ENCODE data around the gene PDZRN4. TPM values are rescaled to one million over a fixed set of nuclear protein-coding genes. Genes with fewer than 3 reads are reported as not detected.

PDZRN4 gene
- total RNA-seq, 1 donor from 2014 or later = not detected

GRCh38 chr12:41442896-41443295, 254.8 kb downstream of the PDZRN4 start:
- no peak overlapping the region for H3K27ac Mint-ChIP-seq
- intact Hi-C loops (cut with micrococcal nuclease) = no loop called here

GRCh38 chr12:41443690-41444089, 255.6 kb downstream of the PDZRN4 start:
- Mint-ChIP-seq H3K4me3 (no peak overlapping the region), H3K36me3 (ENCODE audit: low read depth) (no peaks in the 10 kb centered on the region), H3K4me1 (no peaks in the 10 kb centered on the region), H3K9me3 (no peaks in the 10 kb centered on the region), H3K27me3 (no peaks in the 10 kb centered on the region), H3K27ac (no peak overlapping the region)
- DNase-seq = no peak
- intact Hi-C loops (cut with micrococcal nuclease) = no loop called here

More at GRCh38 chr12:41442896-41443295, 254.8 kb downstream of the PDZRN4 start:
- Mint-ChIP-seq H3K27me3 (no peaks in the 10 kb centered on the region), H3K9me3 (no peaks in the 10 kb centered on the region), H3K4me1 (no peaks in the 10 kb centered on the region), H3K4me3 (no peak overlapping the region), H3K36me3 (ENCODE audit: low read depth) (no peaks in the 10 kb centered on the region)
- no peak for DNase-seq

GRCh38 chr12:41452838-41453407, 264.8 kb downstream of the PDZRN4 start:
- Mint-ChIP-seq H3K4me3 (no peak overlapping the region), H3K36me3 (ENCODE audit: low read depth) (no peaks in the 10 kb centered on the region), H3K27ac (no peak overlapping the region), H3K27me3 (no peaks in the 10 kb centered on the region), H3K9me3 (no peaks in the 10 kb centered on the region), H3K4me1 (no peaks in the 10 kb centered on the region)
- no peak for DNase-seq
- intact Hi-C loops (cut with micrococcal nuclease) = no loop called here

- intact Hi-C loops (cut with micrococcal nuclease) = no loop called here
- H3K4me3 Mint-ChIP-seq = no peak overlapping the region
- H3K36me3 Mint-ChIP-seq (ENCODE audit: low read depth) = no peaks in the 10 kb centered on the region
- H3K9me3 Mint-ChIP-seq = no peaks in the 10 kb centered on the region
- H3K27me3 Mint-ChIP-seq = no peaks in the 10 kb centered on the region
- DNase-seq = no peak
- H3K4me1 Mint-ChIP-seq = no peaks in the 10 kb centered on the region
- H3K27ac Mint-ChIP-seq = no peak overlapping the region
These were observed 265.3 kb downstream of the PDZRN4 start for GRCh38 chr12:41453409-41453808.

GRCh38 chr12:41459111-41459905, 271.2 kb downstream of the PDZRN4 start:
- no peak for DNase-seq
- no peak overlapping the region for H3K4me3 Mint-ChIP-seq
- no peak overlapping the region for H3K27ac Mint-ChIP-seq
- H3K9me3 Mint-ChIP-seq = no peaks in the 10 kb centered on the region
- intact Hi-C loops (cut with micrococcal nuclease) = no loop called here
- H3K27me3 Mint-ChIP-seq = no peaks in the 10 kb centered on the region
- no peaks in the 10 kb centered on the region for H3K36me3 Mint-ChIP-seq (ENCODE audit: low read depth)
- no peaks in the 10 kb centered on the region for H3K4me1 Mint-ChIP-seq

- intact Hi-C loops (cut with micrococcal nuclease) = no loop called here
These were observed 271.7 kb downstream of the PDZRN4 start for GRCh38 chr12:41459906-41460214.

GRCh38 chr12:41460906-41461305, 272.8 kb downstream of the PDZRN4 start:
- no peaks in the 10 kb centered on the region for H3K9me3 Mint-ChIP-seq
- no peaks in the 10 kb centered on the region for H3K27me3 Mint-ChIP-seq
- intact Hi-C loops (cut with micrococcal nuclease) = no loop called here
- no peak for DNase-seq
- H3K27ac Mint-ChIP-seq = no peak overlapping the region
- H3K36me3 Mint-ChIP-seq (ENCODE audit: low read depth) = no peaks in the 10 kb centered on the region
- H3K4me3 Mint-ChIP-seq = no peak overlapping the region
- no peaks in the 10 kb centered on the region for H3K4me1 Mint-ChIP-seq

More at GRCh38 chr12:41459906-41460214, 271.7 kb downstream of the PDZRN4 start:
- no peaks in the 10 kb centered on the region for H3K27me3 Mint-ChIP-seq
- no peaks in the 10 kb centered on the region for H3K9me3 Mint-ChIP-seq
- no peak for DNase-seq
- no peak overlapping the region for H3K27ac Mint-ChIP-seq
- H3K4me1 Mint-ChIP-seq = no peaks in the 10 kb centered on the region
- H3K4me3 Mint-ChIP-seq = no peak overlapping the region
- H3K36me3 Mint-ChIP-seq (ENCODE audit: low read depth) = no peaks in the 10 kb centered on the region

GRCh38 chr12:41462312-41462711, 274.2 kb downstream of the PDZRN4 start:
- Mint-ChIP-seq H3K9me3 (no peaks in the 10 kb centered on the region), H3K27me3 (no peaks in the 10 kb centered on the region), H3K27ac (no peak overlapping the region), H3K4me1 (no peaks in the 10 kb centered on the region), H3K4me3 (no peak overlapping the region), H3K36me3 (ENCODE audit: low read depth) (no peaks in the 10 kb centered on the region)
- DNase-seq = no peak
- intact Hi-C loops (cut with micrococcal nuclease) = no loop called here

GRCh38 chr12:41465526-41465925, 277.4 kb downstream of the PDZRN4 start:
- no peaks in the 10 kb centered on the region for H3K9me3 Mint-ChIP-seq
- no peaks in the 10 kb centered on the region for H3K4me1 Mint-ChIP-seq
- no peaks in the 10 kb centered on the region for H3K27me3 Mint-ChIP-seq
- intact Hi-C loops (cut with micrococcal nuclease) = no loop called here
- no peak overlapping the region for H3K27ac Mint-ChIP-seq
- DNase-seq = no peak
- no peak overlapping the region for H3K4me3 Mint-ChIP-seq
- no peaks in the 10 kb centered on the region for H3K36me3 Mint-ChIP-seq (ENCODE audit: low read depth)

- Mint-ChIP-seq H3K4me1 (no peaks in the 10 kb centered on the region), H3K27ac (no peak overlapping the region)
- no peak for DNase-seq
These were observed 278.2 kb downstream of the PDZRN4 start for GRCh38 chr12:41466300-41466699.

GRCh38 chr12:41466802-41467201, 278.7 kb downstream of the PDZRN4 start:
- Mint-ChIP-seq H3K9me3 (no peaks in the 10 kb centered on the region), H3K27me3 (no peaks in the 10 kb centered on the region), H3K36me3 (ENCODE audit: low read depth) (no peaks in the 10 kb centered on the region), H3K4me3 (no peak overlapping the region), H3K4me1 (no peaks in the 10 kb centered on the region), H3K27ac (no peak overlapping the region)
- intact Hi-C loops (cut with micrococcal nuclease) = no loop called here
- no peak for DNase-seq

More at GRCh38 chr12:41466300-41466699, 278.2 kb downstream of the PDZRN4 start:
- intact Hi-C loops (cut with micrococcal nuclease) = no loop called here
- no peaks in the 10 kb centered on the region for H3K27me3 Mint-ChIP-seq
- H3K36me3 Mint-ChIP-seq (ENCODE audit: low read depth) = no peaks in the 10 kb centered on the region
- H3K4me3 Mint-ChIP-seq = no peak overlapping the region
- H3K9me3 Mint-ChIP-seq = no peaks in the 10 kb centered on the region

GRCh38 chr12:41467591-41468325, 279.6 kb downstream of the PDZRN4 start:
- no peak for DNase-seq
- intact Hi-C loops (cut with micrococcal nuclease) = no loop called here
- Mint-ChIP-seq H3K4me3 (no peak overlapping the region), H3K27me3 (no peaks in the 10 kb centered on the region), H3K27ac (no peak overlapping the region), H3K36me3 (ENCODE audit: low read depth) (no peaks in the 10 kb centered on the region), H3K9me3 (no peaks in the 10 kb centered on the region), H3K4me1 (no peaks in the 10 kb centered on the region)

- Mint-ChIP-seq H3K4me3 (no peak overlapping the region), H3K27ac (no peak overlapping the region), H3K9me3 (no peaks in the 10 kb centered on the region), H3K4me1 (no peaks in the 10 kb centered on the region), H3K27me3 (no peaks in the 10 kb centered on the region), H3K36me3 (ENCODE audit: low read depth) (no peaks in the 10 kb centered on the region)
- DNase-seq = no peak
- intact Hi-C loops (cut with micrococcal nuclease) = no loop called here
These were observed 280.2 kb downstream of the PDZRN4 start for GRCh38 chr12:41468341-41468740.

GRCh38 chr12:41468756-41469155, 280.6 kb downstream of the PDZRN4 start:
- no peak overlapping the region for H3K4me3 Mint-ChIP-seq
- H3K36me3 Mint-ChIP-seq (ENCODE audit: low read depth) = no peaks in the 10 kb centered on the region
- intact Hi-C loops (cut with micrococcal nuclease) = no loop called here
- H3K27ac Mint-ChIP-seq = no peak overlapping the region
- no peaks in the 10 kb centered on the region for H3K27me3 Mint-ChIP-seq
- no peaks in the 10 kb centered on the region for H3K9me3 Mint-ChIP-seq
- H3K4me1 Mint-ChIP-seq = no peaks in the 10 kb centered on the region
- DNase-seq = no peak

Data from activated CD4-positive, alpha-beta T cell treated with anti-CD3 and anti-CD28 coated beads, Interleukin-2, amount 10 ng/mL, durations not matched to agents 24 days and 14 days (primary cell).